Choroid plexus epithelial cell (primary cell): ENCODE measurements around the gene TBC1D5.
"Not testable (repeated sequence)": the region's sequence is repeated elsewhere in the genome, so short reads cannot be mapped to it uniquely, and the experiment has no call there.

ENCODE experiments used
- DNase-seq: peaks from one replicate; pipeline ENCODE4 v3.0.0-alpha.2; 2010; ENCODE audit warnings: low read depth
- H3K4me3 ChIP-seq: 2 replicates; pipeline ENCODE4 v1.5.1; 2011; ENCODE audit warnings: low read depth, mild to moderate bottlenecking, control low read depth, low read length, moderate library complexity
- CTCF ChIP-seq: conservative IDR thresholded peaks from 2 replicates; pipeline ENCODE4 v1.5.1; 2011; ENCODE audit warnings: low read depth, mild to moderate bottlenecking, control low read depth, inconsistent platforms, low read length, moderate library complexity

TBC1D5 gene

DNA sequence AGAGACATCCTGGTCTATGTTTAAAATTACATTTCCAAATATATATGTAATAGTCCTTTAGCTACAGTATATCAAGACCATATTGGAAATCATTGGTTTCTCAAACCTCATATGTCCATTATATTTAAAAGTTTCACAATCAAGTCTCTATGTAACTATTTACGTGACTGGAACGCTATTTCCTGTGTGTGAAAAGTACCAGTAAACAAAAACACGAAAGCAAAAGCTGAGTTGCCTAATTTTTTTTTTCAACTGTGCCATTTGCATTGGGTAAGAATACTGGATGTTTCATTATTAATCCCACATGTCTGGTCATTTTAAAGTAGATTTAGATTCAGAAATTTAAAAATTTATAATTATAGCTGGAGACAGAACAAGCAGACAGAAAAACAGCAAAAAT lies 381.4 kb downstream of the TBC1D5 start:
- no peak for TF ChIP-seq CTCF
- no peak for DNase-seq
- H3K4me3 ChIP-seq = no peak overlapping the region

DNA sequence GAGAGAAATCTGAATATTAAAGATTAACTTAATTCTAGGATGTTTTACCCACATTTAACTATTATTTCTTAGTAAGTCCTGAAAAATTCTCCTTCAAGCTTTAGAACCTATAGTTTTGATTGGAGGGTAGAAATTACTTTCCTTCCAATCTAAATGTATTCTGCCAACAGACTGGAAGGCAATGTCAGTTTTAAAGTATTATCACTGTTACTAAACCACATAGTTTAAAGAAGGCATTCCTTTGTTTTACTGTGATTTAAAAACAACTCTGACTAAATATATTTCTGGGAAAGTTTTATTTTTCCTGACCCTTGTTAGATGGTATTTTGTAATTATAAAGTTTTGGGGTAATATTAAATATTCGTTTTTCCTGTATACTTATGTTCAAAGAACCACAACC lies 382.5 kb downstream of the TBC1D5 start:
- H3K4me3 ChIP-seq = no peak overlapping the region
- DNase-seq = no peak
- TF ChIP-seq CTCF = no peak

DNA sequence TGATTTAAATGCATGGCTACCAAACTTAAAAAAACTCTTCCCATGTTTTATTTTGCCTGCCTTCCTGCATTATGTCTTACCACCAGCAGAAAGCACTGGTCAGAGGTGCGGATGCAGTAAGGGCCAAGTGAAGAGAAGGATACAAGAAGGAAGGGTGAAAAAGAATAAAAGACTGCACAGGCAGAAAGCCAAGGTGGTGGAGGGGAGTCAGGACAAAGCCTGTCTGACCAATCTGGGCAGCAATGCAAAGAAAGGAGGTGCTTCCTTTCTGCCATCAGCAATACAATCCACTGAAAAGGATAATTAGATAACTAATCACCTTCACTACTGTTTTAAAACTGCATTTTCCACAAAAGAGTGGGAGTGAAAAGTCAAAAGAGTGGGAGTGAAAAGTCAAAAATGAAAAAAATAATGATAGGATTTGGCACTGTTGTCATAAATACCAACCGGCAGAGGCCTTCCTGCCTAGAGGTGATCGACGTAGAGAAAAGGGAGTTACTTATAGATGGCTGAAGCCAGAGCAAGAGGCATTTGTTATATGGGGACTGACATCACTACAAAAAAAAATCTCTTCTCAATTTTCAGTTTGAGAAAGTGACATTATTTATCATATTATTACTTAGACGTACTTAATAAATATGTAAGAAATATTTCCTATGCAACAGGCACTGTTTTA lies 385.3 kb downstream of the TBC1D5 start:
- no peak for DNase-seq
- TF ChIP-seq CTCF = no peak
- H3K4me3 ChIP-seq = no peak overlapping the region

DNA sequence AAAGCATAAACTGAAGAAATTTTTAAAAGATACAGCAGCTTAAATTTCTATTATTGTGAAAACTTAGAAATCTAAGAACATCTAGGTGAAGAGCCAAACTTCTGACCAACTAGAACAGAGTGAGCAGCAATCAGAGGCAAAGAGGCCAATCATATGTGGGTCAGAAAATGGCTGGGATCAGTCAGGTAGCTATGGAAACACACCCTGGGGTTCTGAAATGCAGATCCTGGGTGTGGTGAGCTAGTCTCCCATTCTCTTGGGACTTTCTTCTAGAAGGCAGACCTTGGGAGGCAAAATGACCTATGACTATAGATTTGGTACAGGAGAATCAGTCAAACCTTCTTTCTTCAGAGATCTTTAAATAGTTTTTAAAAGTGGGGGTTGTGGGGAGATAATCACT lies 385.8 kb downstream of the TBC1D5 start:
- TF ChIP-seq CTCF = no peak
- H3K4me3 ChIP-seq = no peak overlapping the region
- no peak for DNase-seq

- H3K4me3 ChIP-seq = no peak overlapping the region
- TF ChIP-seq CTCF = no peak
- DNase-seq = no peak
These were observed 386.8 kb downstream of the TBC1D5 start for GRCh38 chr3:17355591-17355990.

DNA sequence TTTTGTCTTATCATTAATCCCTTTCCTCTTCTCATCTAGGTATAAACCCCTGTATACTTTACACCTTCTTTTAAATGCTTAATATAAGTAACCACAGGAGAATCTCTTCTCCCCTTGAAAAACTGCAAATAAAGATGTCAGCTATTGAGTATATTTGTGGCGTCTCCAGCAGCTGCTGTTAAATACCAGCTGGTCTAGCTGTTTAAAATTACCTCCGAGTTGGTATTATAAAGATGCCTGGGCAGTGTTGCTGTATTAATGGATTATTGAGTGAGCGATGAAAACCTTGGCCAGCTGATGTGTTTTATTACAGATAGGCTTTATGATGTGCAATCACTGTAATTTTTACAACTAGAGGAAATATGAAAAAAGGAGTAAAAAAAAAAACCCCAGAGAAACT lies 388.1 kb downstream of the TBC1D5 start:
- DNase-seq = no peak
- no peak for TF ChIP-seq CTCF
- no peak overlapping the region for H3K4me3 ChIP-seq

DNA sequence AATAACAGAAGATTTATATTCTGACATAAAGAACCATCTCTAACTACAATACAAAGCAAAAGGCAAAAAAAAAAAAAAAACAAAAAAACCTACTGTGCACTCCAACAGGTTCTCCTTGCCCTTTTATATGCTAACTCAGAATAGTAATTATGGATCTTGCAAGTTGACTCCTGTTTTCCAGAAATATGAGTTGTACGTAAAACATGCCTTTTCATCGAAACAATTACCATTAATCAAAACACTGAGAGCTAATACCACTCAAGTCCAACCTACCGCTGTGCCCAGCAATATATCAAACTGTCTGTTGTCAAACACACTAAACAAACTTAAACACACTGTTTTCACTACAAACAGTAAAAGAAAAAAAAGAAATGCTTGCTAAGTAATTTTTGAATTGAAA lies 389.8 kb downstream of the TBC1D5 start:
- no peak for DNase-seq
- H3K4me3 ChIP-seq = no peak overlapping the region
- TF ChIP-seq CTCF = no peak

GRCh38 chr3:17351193-17351592 lies 391.2 kb downstream of the TBC1D5 start:
- not testable (repeated sequence) for H3K4me3 ChIP-seq, DNase-seq
